HG02852 (cell line): Measurements from ENCODE around the gene IL15.
"Not testable (repeated sequence)": the region's sequence is repeated elsewhere in the genome, so short reads cannot be mapped to it uniquely, and the experiment has no call there.

Experiments
- ATAC-seq: cut with Tn5 transposase; IDR thresholded peaks from one replicate; pipeline ENCODE4 v1.9.1; 2021; ENCODE audit warnings: mild to moderate bottlenecking, moderate library complexity; ENCODE audit not compliant: unreplicated experiment

The IL15 gene

GRCh38 chr4:141692081-141692480 lies 55.7 kb downstream of the IL15 start:
- no peak for ATAC-seq

GRCh38 chr4:141697116-141697515 lies 60.7 kb downstream of the IL15 start:
- no peak for ATAC-seq

- no peak for ATAC-seq
These were observed 66.2 kb downstream of the IL15 start for GRCh38 chr4:141702472-141703182.

GRCh38 chr4:141703497-141703896 lies 67.1 kb downstream of the IL15 start:
- ATAC-seq: no peak

GRCh38 chr4:141705048-141705746 lies 68.8 kb downstream of the IL15 start:
- ATAC-seq: peak; percentile 85

GRCh38 chr4:141705747-141706377 lies 69.5 kb downstream of the IL15 start:
- peak; percentile 43 for ATAC-seq

GRCh38 chr4:141706445-141706844 lies 70.1 kb downstream of the IL15 start:
- ATAC-seq: no peak

GRCh38 chr4:141711211-141711610 lies 74.8 kb downstream of the IL15 start:
- peak; percentile 56 for ATAC-seq

- no peak for ATAC-seq
These were observed 76.8 kb downstream of the IL15 start for GRCh38 chr4:141713185-141713584.

- no peak for ATAC-seq
These were observed 77.5 kb downstream of the IL15 start for GRCh38 chr4:141713771-141714445.

- ATAC-seq: no peak
These were observed 83.2 kb downstream of the IL15 start for GRCh38 chr4:141719585-141719984.

- ATAC-seq: no peak
These were observed 84.8 kb downstream of the IL15 start for GRCh38 chr4:141721174-141721573.

- ATAC-seq: no peak
These were observed 88.3 kb downstream of the IL15 start for GRCh38 chr4:141724646-141725045.

GRCh38 chr4:141727420-141727819 lies 91.0 kb downstream of the IL15 start:
- ATAC-seq: no peak

GRCh38 chr4:141730805-141731204 lies 94.4 kb downstream of the IL15 start:
- no peak for ATAC-seq

GRCh38 chr4:141731481-141731880 lies 95.1 kb downstream of the IL15 start:
- ATAC-seq: no peak

- no peak for ATAC-seq
These were observed 103.3 kb downstream of the IL15 start for GRCh38 chr4:141739636-141740035.

GRCh38 chr4:141746026-141746425 lies 109.6 kb downstream of the IL15 start:
- ATAC-seq: no peak

GRCh38 chr4:141751806-141752205 lies 115.4 kb downstream of the IL15 start:
- not testable (repeated sequence) for ATAC-seq

GRCh38 chr4:141757287-141757686 lies 120.9 kb downstream of the IL15 start:
- no peak for ATAC-seq

- no peak for ATAC-seq
These were observed 123.5 kb downstream of the IL15 start for GRCh38 chr4:141759796-141760425.
